Activated T-cell treated with anti-CD3 and anti-CD28 coated beads, Interleukin-2, amount 50 U/mL, for 4 hours (primary cell): ENCODE results near the gene SPG21. TPM values are rescaled to one million over a fixed set of nuclear protein-coding genes. Genes with fewer than 3 reads are reported as not detected.

ENCODE experiments used
- total RNA-seq, 3 donors: library from RNA; stranded (reverse); gene quantifications; one replicate each; pipeline ENCODE4 v1.2.1, GENCODE V29; 2021

The SPG21 gene
- total RNA-seq, 3 donors from 2014 or later, result 69.8 to 80.9 (median 72.7) TPM

Other genes starting within 250 kb of the SPG21 start
- gene RBPMS2, start 214.3 kb downstream of the SPG21 start, total RNA-seq, result under 1 TPM in 2 of 3 donors, not detected in 1; 0.10 to 0.22 TPM
- gene PIF1, start 164.3 kb downstream of the SPG21 start, total RNA-seq, result 1 to 10 TPM; 1.5 to 2.2 (median 1.6) TPM
- gene PLEKHO2, start 148.0 kb downstream of the SPG21 start, total RNA-seq, result 10 to 100 TPM in 2 of 3 donors, 1 to 10 TPM in 1; 9.3 to 14.2 (median 13.0) TPM
- 1 to 10 TPM in 2 of 3 donors, under 1 TPM in 1; 0.63 to 2.4 (median 1.4) TPM for gene ANKDD1A, start 78.0 kb downstream of the SPG21 start, total RNA-seq
- 10 to 100 TPM; 12.6 to 25.2 (median 16.4) TPM for gene MTFMT, start 39.7 kb upstream of the SPG21 start, total RNA-seq
- gene SLC51B, start 55.5 kb upstream of the SPG21 start, total RNA-seq, result not detected
- gene RASL12, start 78.1 kb upstream of the SPG21 start, total RNA-seq, result not detected
- not detected for gene KBTBD13, start 86.8 kb upstream of the SPG21 start, total RNA-seq
- gene UBAP1L, start 125.3 kb upstream of the SPG21 start, total RNA-seq, result 1 to 10 TPM; 5.2 to 6.1 (median 5.9) TPM
- gene PDCD7, start 143.9 kb upstream of the SPG21 start, total RNA-seq, result 10 to 100 TPM; 35.0 to 38.7 (median 36.1) TPM
- 10 to 100 TPM; 56.2 to 62.4 (median 58.0) TPM for gene CLPX, start 195.4 kb upstream of the SPG21 start, total RNA-seq
- gene CILP, start 221.6 kb upstream of the SPG21 start, total RNA-seq, result under 1 TPM; 0.08 to 0.13 (median 0.08) TPM